Activated T-cell treated with anti-CD3 and anti-CD28 coated beads, Interleukin-2, amount 50 U/mL, for 48 hours (primary cell): ENCODE measurements around the gene CST9L.

Experiments used
- DNase-seq, 2 experiments: peaks; one replicate each; pipeline ENCODE4 v3.0.0-alpha.2; 2020

The CST9L gene

GRCh38 chr20:23568320-23568970 lies at the start of gene CST9L:
Gene CST9L, minus strand, starts transcription at chr20:23568484. Its CDS starts 34 bp downstream, at chr20:23568450.
- no peak for DNase-seq

- no peak for DNase-seq
Observed at GRCh38 chr20:23614163-23614562, 45.9 kb upstream of the CST9L start.

GRCh38 chr20:23613676-23614075 lies 45.4 kb upstream of the CST9L start:
- DNase-seq, result no peak

- DNase-seq, result no peak
Observed at GRCh38 chr20:23612396-23612795, 44.1 kb upstream of the CST9L start.

- DNase-seq, result no peak
Observed at GRCh38 chr20:23609486-23610109, 41.3 kb upstream of the CST9L start.

GRCh38 chr20:23608251-23608846 lies 40.1 kb upstream of the CST9L start:
- no peak for DNase-seq

- DNase-seq, result no peak
Observed at GRCh38 chr20:23607497-23608245, 39.4 kb upstream of the CST9L start.

GRCh38 chr20:23606652-23607049 lies 38.4 kb upstream of the CST9L start:
- DNase-seq, result peak; percentile 83 to 87

- no peak for DNase-seq
Observed at GRCh38 chr20:23605867-23606651, 37.8 kb upstream of the CST9L start, which contains the start of gene CST9. Gene CST9, minus strand, starts transcription at chr20:23605917. Its CDS starts 53 bp downstream, at chr20:23605864.

GRCh38 chr20:23604306-23604705 lies 36.0 kb upstream of the CST9L start:
- DNase-seq, result no peak

GRCh38 chr20:23603321-23603720 lies 35.0 kb upstream of the CST9L start:
- DNase-seq, result no peak

- no peak for DNase-seq
Observed at GRCh38 chr20:23602699-23603098, 34.4 kb upstream of the CST9L start.

- DNase-seq, result no peak
Observed at GRCh38 chr20:23602241-23602640, 34.0 kb upstream of the CST9L start.

- no peak for DNase-seq
Observed at GRCh38 chr20:23601715-23602114, 33.4 kb upstream of the CST9L start.

- DNase-seq, result no peak
Observed at GRCh38 chr20:23598481-23598880, 30.2 kb upstream of the CST9L start.

GRCh38 chr20:23596579-23597250 lies 28.4 kb upstream of the CST9L start:
- DNase-seq, result no peak

GRCh38 chr20:23595941-23596340 lies 27.7 kb upstream of the CST9L start:
- DNase-seq, result no peak

GRCh38 chr20:23588434-23589403 lies 20.4 kb upstream of the CST9L start:
- DNase-seq, result no peak

GRCh38 chr20:23587631-23588030 lies 19.3 kb upstream of the CST9L start:
- DNase-seq, result no peak

GRCh38 chr20:23586735-23587525 lies 18.6 kb upstream of the CST9L start:
- no peak for DNase-seq
